BJ (cell line): Measurements from ENCODE around the gene GSTT4. TPM values are rescaled to one million over a fixed set of nuclear protein-coding genes. Genes with fewer than 3 reads are reported as not detected.

Experiments
- CTCF ChIA-PET: fragments of 350-600 bp; formaldehyde crosslinking; extraction: SDS; loops from one replicate; lab custom pipeline; 2021; ENCODE audit warnings: antibody characterized with exemption, inconsistent platforms; lab: Yijun Ruan, JAX
- POLR2A ChIA-PET: fragments of 300-600 bp; sonication (Branson Sonifier 250); formaldehyde crosslinking; extraction: SDS; loops from one replicate; lab custom pipeline; 2021; ENCODE audit warnings: antibody characterized with exemption; lab: Charles Lee
- DNase-seq: peaks from one replicate; pipeline ENCODE4 v3.0.0-alpha.2; 2011; ENCODE audit warnings: low read depth
- H3K27me3 ChIP-seq: 2 replicates; pipeline ENCODE4 v1.6.0; 2011; ENCODE audit warnings: low read length; ENCODE audit not compliant: control insufficient read depth, insufficient read depth
- H3K36me3 ChIP-seq: 2 replicates; pipeline ENCODE4 v1.5.1; 2011; ENCODE audit warnings: low read length; ENCODE audit not compliant: control insufficient read depth, insufficient read depth
- H3K4me3 ChIP-seq: 2 replicates; pipeline ENCODE4 v1.5.1; 2011; ENCODE audit warnings: low read depth, mild to moderate bottlenecking, control low read depth, low read length
- polyA plus RNA-seq: library from polyadenylated mRNA; depleted of rRNA; stranded (reverse); fragments of >200 nt; gene quantifications from 2 replicates; pipeline ENCODE4 v1.2.3, GENCODE V29; 2011
- TF ChIP-seq, protein P1 (sequence below): IDR thresholded peaks from 2 replicates; pipeline ENCODE4 v1.5.1; 2011; ENCODE audit warnings: low read depth, mild to moderate bottlenecking, control low read depth, inconsistent platforms, low read length, moderate library complexity; ENCODE audit not compliant: insufficient read depth

GSTT4 gene
- polyA plus RNA-seq, 1 experiment: not detected

DNA sequence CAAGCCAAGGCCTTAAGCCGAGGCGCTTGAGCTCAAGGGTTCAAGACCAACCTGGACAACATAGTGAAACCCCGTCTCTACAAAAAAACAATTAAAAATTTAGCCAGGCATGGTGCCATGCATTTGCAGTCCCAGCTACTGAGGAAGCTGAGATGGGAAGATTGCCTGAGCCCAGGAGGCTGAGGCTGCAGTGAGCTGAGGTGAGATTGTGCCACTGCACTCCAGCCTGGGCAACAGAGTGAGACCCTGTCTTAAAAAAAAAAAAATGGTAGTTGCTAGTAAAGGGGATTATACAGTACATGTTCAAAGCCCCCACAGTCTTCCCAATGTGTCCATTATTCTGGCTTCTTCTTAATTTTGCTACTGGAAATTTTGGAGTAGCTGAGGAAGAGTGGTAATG lies 24.1 kb upstream of the GSTT4 start:
- no peaks in the 10 kb centered on the region for H3K27me3 ChIP-seq
- ChIA-PET POLR2A (no interaction called here), CTCF (interaction anchor here (0.6 to 0.9 kb wide), 2 partner anchors 9 to 10 kb away, joined by 3 read pairs; no protein-coding TSS in a partner anchor)
- no peak for DNase-seq
- no peaks in the 10 kb centered on the region for H3K36me3 ChIP-seq
- TF ChIP-seq, protein P1, sequence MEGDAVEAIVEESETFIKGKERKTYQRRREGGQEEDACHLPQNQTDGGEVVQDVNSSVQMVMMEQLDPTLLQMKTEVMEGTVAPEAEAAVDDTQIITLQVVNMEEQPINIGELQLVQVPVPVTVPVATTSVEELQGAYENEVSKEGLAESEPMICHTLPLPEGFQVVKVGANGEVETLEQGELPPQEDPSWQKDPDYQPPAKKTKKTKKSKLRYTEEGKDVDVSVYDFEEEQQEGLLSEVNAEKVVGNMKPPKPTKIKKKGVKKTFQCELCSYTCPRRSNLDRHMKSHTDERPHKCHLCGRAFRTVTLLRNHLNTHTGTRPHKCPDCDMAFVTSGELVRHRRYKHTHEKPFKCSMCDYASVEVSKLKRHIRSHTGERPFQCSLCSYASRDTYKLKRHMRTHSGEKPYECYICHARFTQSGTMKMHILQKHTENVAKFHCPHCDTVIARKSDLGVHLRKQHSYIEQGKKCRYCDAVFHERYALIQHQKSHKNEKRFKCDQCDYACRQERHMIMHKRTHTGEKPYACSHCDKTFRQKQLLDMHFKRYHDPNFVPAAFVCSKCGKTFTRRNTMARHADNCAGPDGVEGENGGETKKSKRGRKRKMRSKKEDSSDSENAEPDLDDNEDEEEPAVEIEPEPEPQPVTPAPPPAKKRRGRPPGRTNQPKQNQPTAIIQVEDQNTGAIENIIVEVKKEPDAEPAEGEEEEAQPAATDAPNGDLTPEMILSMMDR: no peak
- no peak overlapping the region for H3K4me3 ChIP-seq

DNA sequence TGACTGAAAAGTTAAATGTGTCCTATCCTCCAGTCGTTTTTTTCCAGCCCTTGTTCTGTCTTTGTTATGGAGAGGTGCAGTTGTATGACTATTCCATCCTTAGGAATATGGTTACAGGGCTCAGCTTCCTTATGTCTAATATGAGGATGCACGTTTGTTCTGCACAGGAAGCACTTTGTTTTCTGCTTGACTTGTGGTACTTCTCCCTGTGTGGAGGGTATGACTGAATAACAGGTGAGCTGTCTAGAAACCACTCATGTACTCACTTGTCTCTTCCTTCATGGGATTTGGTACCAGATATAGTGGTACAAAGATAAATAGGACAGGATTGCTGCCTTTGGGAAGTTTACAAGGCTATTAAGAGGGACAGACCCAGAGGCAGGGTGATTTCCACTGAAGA lies 23.3 kb upstream of the GSTT4 start:
- H3K27me3 ChIP-seq: no peaks in the 10 kb centered on the region
- no peak for DNase-seq
- no peaks in the 10 kb centered on the region for H3K36me3 ChIP-seq
- POLR2A ChIA-PET: no interaction called here
- TF ChIP-seq, protein P1: no peak
- H3K4me3 ChIP-seq: no peak overlapping the region
- CTCF ChIA-PET: no interaction called here

DNA sequence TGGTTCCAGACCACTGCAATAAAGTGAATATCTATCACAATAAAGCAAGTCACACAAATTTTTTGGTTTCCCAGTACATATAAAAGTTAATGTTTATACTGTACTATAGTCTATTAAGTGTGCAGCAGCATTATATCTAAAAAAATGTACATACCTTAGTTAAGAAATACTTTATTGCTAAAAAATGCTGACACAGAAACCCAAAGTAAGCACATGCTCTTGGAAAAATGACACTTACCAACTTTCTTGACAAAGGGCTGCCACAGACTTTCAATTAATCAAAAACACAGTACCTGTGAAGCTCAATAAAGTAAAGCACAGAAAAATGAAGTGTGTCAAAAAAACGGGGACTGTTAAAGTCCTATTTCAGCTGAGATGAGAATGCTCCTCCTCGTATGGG lies 22.7 kb upstream of the GSTT4 start:
- DNase-seq: no peak
- H3K36me3 ChIP-seq: no peaks in the 10 kb centered on the region
- H3K27me3 ChIP-seq: no peaks in the 10 kb centered on the region
- no peak overlapping the region for H3K4me3 ChIP-seq
- CTCF ChIA-PET: no interaction called here
- POLR2A ChIA-PET: no interaction called here
- TF ChIP-seq, protein P1: no peak

DNA sequence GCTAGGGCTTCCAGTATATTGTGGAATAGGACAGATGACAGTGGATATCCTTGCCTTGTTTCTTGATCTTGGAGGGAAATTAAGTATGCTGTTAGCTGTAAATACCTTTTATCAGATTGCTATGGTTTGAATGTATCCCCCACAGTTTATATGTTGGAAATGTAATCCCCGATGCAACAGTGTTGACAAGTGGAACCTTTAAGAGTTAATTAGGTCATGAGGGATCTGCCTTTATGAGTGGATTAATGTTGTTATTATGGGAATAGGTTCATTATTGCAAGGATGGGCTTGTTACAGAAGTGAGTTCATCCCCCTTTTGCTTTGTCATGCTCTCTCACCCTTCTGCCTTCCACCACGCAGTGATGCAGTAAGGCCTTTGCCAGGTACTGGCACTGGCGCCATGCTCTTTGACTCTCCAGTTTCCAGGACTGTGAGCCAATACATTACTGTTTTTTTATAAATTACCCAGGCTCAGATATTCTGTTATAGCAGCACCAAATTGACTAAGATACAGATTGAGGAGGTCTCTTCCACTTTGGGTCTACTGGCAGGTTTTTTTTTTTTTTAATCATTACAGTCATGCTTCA lies 22.2 kb upstream of the GSTT4 start:
- Histone ChIP-seq H3K4me3 (no peak overlapping the region), H3K27me3 (no peaks in the 10 kb centered on the region), H3K36me3 (no peaks in the 10 kb centered on the region)
- DNase-seq: no peak
- TF ChIP-seq, protein P1: no peak
- ChIA-PET POLR2A (no interaction called here), CTCF (no interaction called here)

DNA sequence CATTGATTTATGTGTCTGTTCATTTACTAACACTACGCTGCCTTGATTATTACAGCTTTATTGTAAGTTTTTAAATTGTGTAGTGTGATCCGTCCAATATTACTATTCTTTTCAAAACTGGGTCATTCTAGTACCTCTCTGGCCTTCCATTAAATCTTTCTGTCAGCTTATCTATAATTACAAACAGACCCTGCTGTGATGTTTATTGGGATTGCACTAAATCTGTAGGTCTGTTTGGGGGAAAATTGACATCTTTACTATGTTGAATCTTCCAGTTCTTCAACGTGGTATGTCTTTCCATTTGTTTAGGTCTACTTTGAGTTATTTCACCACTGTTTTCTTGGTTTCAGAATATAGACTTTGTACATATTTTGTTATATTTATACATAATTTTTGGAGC lies 21.5 kb upstream of the GSTT4 start:
- Histone ChIP-seq H3K4me3 (no peak overlapping the region), H3K27me3 (no peaks in the 10 kb centered on the region), H3K36me3 (no peaks in the 10 kb centered on the region)
- POLR2A ChIA-PET: no interaction called here
- TF ChIP-seq, protein P1: no peak
- DNase-seq: no peak
- CTCF ChIA-PET: no interaction called here
